ENCODE measurements around the gene NAE1.

DNA sequence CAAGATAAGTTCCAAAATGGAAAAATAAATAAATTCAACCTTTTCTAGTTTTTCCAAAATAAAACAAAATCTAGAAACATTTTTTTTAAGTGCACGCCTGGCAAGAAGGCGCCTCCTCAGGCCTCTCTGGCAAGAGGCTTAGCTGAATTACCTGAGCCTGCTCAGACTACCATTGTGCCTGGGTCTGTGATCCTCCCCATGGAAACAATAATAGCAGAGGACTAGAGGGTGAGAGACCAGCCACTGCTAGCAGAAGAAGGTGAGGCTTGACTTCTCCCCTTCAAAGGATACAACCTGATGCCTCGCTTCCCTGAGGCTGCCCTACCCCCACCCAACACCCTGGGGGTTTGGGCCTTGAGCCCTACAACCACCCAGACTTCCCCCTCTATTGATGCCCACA lies 44.2 kb downstream of the NAE1 start:
- no peak for TF ChIP-seq CREB1 (IDR thresholded peaks at IDR 0.05; ENCODE audit: low read depth)
- TF ChIP-seq EP300 (IDR thresholded peaks at IDR 0.05; ENCODE audit: borderline replicate concordance) = no peak
- TF ChIP-seq TCF12 (IDR thresholded peaks at IDR 0.05; ENCODE audit: low read depth) = no peak
- no peak for TF ChIP-seq REST (IDR thresholded peaks at IDR 0.05; ENCODE audit: low read depth)
- no peak for TF ChIP-seq TEAD4 (IDR thresholded peaks at IDR 0.05)
- TF ChIP-seq CEBPB (IDR thresholded peaks at IDR 0.05) = no peak
- no peak for TF ChIP-seq NFIC (IDR thresholded peaks at IDR 0.05)
- no peak for TF ChIP-seq YY1 (IDR thresholded peaks at IDR 0.05; ENCODE audit: low read depth)
- no peak for TF ChIP-seq MAX (IDR thresholded peaks at IDR 0.05)
- no peak for TF ChIP-seq TAF1 (IDR thresholded peaks at IDR 0.05; ENCODE audit: low read depth)
- TF ChIP-seq, protein P1, sequence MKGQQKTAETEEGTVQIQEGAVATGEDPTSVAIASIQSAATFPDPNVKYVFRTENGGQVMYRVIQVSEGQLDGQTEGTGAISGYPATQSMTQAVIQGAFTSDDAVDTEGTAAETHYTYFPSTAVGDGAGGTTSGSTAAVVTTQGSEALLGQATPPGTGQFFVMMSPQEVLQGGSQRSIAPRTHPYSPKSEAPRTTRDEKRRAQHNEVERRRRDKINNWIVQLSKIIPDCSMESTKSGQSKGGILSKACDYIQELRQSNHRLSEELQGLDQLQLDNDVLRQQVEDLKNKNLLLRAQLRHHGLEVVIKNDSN (IDR thresholded peaks at IDR 0.05) = no peak

All from Ishikawa (cell line).